Epithelial cell of proximal tubule (primary cell): ENCODE measurements around the gene DIAPH2. TPM values are rescaled to one million over a fixed set of nuclear protein-coding genes. Genes with fewer than 3 reads are reported as not detected.

Experiments used
- DNase-seq: peaks from one replicate; pipeline ENCODE4 v3.0.0-alpha.2; 2011; ENCODE audit warnings: low read depth
- H3K4me3 ChIP-seq: 2 replicates; pipeline ENCODE4 v1.5.1; 2011; ENCODE audit warnings: low read depth, mild to moderate bottlenecking, low read length
- total RNA-seq: library from RNA; depleted of rRNA; stranded (reverse); fragments of >200 nt; gene quantifications from 2 replicates; pipeline ENCODE4 v1.2.3, GENCODE V29; 2015
- TF ChIP-seq, protein P1 (sequence below): conservative IDR thresholded peaks from 2 replicates; pipeline ENCODE4 v1.5.1; 2012; ENCODE audit warnings: low read depth, mild to moderate bottlenecking, low read length

DIAPH2 gene
- total RNA-seq, 1 donor from 2014 or later: 15.1 TPM

DNA sequence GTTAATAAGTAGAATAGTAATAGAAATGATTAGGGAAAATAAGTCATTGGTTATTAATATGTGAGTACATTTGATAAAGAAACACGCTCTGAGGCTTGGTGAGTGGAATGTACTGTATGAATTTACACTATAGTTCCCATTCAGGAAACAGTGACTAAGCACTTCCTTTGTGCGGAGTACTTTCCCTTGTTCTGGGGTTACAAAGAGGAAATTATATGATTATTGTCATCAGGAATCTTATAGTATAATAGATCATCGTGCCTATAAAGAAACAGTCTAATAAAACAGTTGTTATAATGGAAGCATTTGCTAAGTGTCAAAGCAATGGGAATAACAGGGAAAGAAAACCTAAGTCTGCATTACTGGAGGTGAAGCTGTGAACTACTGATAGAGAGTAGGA lies 337.0 kb downstream of the DIAPH2 start:
- H3K4me3 ChIP-seq: no peak overlapping the region
- no peak for DNase-seq
- TF ChIP-seq, protein P1, sequence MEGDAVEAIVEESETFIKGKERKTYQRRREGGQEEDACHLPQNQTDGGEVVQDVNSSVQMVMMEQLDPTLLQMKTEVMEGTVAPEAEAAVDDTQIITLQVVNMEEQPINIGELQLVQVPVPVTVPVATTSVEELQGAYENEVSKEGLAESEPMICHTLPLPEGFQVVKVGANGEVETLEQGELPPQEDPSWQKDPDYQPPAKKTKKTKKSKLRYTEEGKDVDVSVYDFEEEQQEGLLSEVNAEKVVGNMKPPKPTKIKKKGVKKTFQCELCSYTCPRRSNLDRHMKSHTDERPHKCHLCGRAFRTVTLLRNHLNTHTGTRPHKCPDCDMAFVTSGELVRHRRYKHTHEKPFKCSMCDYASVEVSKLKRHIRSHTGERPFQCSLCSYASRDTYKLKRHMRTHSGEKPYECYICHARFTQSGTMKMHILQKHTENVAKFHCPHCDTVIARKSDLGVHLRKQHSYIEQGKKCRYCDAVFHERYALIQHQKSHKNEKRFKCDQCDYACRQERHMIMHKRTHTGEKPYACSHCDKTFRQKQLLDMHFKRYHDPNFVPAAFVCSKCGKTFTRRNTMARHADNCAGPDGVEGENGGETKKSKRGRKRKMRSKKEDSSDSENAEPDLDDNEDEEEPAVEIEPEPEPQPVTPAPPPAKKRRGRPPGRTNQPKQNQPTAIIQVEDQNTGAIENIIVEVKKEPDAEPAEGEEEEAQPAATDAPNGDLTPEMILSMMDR: no peak

DNA sequence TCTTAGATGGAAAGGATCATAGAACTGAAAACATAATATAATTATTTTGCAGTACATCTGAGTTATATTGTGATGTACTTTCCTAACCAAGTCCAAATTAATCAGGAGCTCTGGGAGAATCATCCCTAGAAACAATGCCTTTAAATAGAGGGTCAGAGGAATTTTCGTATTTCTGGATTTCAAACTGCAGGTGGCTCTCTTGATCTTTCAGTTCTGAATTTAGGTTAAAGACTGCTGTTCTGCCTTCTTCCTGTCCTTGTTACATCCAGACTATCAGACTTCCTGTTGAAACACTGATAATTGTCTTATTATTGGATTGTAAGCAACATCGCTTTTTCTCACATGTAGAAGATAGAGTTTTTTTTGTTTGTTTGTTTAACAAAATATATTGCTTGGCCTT lies 341.8 kb downstream of the DIAPH2 start:
- no peak overlapping the region for H3K4me3 ChIP-seq
- DNase-seq: no peak
- TF ChIP-seq, protein P1: peak; percentile 34

DNA sequence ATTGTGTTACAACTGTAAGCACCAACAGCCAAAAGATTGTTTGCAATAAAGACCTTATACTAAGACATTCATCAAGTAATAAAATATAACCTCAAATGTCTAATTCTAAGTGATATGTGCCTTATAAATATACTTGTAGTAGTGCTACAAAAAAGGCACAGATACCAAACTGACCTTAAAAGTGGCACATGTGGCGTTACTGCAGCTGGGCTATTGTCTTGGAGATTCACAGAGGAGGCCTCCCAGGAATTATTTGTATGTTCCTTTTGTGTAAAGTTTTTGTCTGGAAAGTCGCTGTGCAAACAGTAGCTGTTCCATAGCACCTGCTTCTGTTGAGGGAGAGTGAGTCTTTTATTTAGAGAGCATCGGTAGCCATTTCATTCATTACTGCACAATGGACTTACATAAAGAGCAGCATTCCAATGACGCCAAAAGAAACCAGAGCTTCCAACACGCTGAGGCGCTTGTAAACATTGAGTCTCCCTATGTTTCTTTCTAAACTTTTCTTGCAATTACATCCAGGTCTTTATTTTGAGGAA lies 342.8 kb downstream of the DIAPH2 start:
- H3K4me3 ChIP-seq: no peak overlapping the region
- no peak for DNase-seq
- TF ChIP-seq, protein P1: no peak

DNA sequence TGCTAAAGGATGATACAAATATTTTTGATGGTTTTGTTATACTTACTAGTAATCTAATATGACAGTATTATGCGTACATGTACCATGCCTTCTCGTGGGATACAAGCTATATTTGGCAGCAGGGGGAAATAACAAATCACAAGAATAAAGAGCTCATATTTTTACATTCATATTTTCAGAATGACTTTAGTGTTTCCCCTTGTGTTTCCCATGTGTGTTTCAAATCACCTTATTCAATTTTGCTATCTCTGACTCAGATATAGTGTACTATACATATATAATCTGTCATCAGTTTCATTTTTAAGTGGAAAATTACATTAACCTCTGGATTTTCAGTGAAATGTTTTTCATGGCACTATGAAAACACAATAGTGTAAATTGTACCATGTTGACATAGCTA lies 345.8 kb downstream of the DIAPH2 start:
- H3K4me3 ChIP-seq: no peak overlapping the region
- TF ChIP-seq, protein P1: no peak
- no peak for DNase-seq

- no peak for DNase-seq
- no peak overlapping the region for H3K4me3 ChIP-seq
- TF ChIP-seq, protein P1: no peak
These were observed 346.3 kb downstream of the DIAPH2 start for GRCh38 chrX:97030947-97031346.

DNA sequence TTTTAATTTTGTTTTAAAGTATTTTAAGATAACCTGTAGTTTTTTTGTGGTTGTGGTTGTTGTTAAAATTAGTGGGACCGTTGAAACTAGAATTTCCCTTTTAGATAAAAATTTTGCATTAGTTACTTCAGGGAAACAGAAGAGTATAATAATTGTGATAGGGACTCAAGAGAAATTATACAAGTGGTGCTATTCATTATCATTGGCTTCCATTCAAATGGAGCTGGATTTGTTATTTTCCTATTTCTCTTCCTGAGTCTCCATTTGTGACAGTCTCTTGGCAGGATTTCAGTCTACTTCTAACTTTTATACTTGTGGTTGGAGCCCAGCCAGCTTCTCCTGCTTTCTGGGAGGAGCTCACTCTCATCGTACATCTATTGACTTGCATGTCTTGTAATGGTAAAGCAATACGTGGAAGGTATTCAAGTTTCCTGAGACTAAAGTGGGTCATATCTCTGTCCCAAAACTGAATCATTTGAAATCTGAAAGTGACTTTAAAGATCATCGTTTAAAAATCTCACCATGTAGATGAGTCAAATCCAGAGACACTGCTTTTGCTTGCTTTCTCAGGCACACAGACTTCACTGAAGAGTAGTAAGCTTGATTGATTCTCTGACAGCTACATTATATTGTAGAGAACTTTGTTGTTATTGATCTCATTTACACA lies 354.9 kb downstream of the DIAPH2 start:
- TF ChIP-seq, protein P1: no peak
- H3K4me3 ChIP-seq: peak overlapping the region; percentile 22
- DNase-seq: peak; percentile 4

DNA sequence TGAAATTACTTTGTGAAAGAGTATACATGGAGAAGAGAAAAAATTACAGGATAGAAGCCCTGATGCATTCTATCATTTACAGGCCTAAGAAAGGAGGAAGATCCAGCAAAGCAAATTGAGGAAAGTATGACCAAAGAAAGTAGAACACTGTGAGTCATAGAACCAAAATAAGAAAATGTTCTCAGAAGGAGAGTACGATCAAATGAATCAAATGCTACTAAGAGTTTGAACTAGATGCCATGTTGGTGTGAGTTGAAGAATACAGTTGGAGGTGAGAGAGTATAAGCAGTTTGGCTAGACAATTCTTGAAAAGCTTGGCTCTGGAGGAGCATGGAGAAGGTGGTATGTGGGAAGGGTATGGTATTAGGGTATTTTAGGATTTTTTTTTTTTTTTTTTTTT lies 360.8 kb downstream of the DIAPH2 start:
- no peak overlapping the region for H3K4me3 ChIP-seq
- TF ChIP-seq, protein P1: no peak
- no peak for DNase-seq
